NCI-H1436 (cell line): ENCODE data around the gene NUAK2.

ENCODE experiments used
- DNase-seq: peaks from one replicate; lab custom pipeline; 2025; lab: John Stamatoyannopoulos, UW

The NUAK2 gene

DNA sequence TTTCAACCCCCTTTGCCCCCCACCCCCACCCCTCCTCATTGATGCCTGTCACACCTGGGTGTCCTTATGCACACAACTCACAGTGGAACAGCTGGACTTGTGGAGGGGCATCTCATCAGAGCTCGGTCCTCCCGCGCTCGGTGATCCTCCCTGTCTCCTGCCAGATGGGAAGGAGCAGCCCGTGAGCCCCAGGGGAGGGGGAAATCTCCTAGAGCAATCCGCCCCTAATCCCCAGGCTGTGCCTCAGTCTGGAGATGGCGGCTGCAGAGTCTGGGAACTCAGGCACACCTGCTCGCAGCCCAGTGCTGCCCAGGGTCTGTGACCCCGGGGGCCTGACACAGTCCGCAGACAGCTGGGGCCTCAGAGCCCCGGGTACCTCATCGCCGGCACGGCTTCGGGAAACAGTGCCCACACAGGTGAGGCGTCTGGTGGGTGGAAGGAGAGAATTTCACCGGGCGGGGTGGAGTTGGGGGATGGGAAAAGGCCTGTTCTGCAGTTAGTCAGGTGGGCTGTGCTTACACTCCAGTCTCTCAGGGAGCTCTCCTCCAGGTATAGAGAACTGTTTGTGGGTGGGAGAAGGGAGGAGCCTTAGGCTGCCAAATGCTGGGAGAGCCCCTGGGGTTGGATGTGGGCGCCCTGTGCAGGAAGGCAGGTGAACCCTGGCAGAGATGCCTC is 64.5 kb downstream of the NUAK2 start:
- no peak for DNase-seq

DNA sequence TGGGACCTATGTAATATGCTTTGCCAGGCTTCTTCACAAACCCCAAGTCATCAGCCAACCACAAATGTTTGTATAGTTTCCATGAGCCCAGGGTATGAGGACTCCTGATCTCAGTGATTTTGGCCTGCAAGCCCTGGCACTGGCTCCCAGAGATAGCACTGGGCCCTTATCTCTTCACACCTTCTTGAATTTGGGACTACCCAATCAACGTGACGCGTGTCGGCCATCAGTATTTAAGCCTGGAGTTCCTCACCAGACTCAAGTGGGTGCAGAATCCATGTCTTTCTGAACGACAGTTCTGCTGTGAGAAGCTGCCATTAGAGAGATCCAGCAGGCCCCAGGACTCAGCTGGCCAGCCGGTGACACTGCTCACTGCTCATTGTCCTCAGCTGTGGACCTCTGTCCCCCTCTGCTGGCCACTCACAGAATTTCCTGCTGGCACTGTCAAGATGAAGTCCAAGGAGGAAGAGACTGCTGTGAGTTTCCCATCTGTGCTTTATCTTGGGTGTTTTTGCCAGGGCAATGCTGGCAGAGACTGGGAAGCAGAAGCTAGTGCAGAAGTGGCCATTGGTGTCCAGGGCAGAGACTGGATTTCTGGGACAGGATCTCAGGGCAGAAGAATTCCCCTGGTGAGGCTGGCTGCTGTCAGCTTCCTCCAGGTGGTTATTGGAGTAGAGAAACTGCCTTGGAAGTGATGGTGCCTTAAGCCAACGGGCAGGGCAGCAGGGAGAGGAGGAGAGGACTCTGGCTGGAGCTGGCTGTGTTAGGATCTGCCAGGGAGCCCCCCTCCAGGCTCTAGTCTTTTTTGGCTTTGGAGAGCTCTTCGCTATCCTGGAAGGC is 65.4 kb downstream of the NUAK2 start:
- DNase-seq = peak; percentile 82
